Measurements from ENCODE around the gene PKDCC.
A peak's percentile ranks its signal among the peaks of the same experiment; 100 is the strongest.
"Not testable (repeated sequence)": the region's sequence is repeated elsewhere in the genome, so short reads cannot be mapped to it uniquely, and the experiment has no call there.

Gene PKDCC

DNA sequence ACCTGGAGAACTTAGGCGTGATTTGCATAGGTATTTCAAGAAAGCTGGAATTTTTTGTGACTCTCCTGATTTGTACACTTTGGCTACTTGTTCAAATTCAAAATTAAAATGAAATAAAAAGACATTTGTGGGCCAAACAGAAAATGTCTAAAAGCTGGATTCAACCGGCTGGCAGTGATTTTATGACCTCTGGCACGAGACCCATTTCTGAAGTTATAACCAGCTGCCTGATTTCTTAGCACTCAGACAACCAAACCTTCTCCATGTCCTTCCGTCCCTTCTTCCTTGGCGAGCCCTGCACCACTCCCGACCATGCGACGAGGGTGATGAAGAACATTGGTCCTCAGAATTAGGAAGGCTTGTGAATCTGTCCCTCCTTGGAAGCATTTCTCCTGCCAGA is 19.7 kb downstream of the PKDCC start:
- H3K36me3 Mint-ChIP-seq (ENCODE audit: insufficient read depth): no peaks in the 10 kb centered on the region
- ATAC-seq (replicated peaks; ENCODE audit: extremely low read depth, poor library complexity, severe bottlenecking) (no peak), DNase-seq (ENCODE audit: low spot score in 2 of 2) (no peak)
- no peak overlapping the region for H3K4me3 Mint-ChIP-seq
- H3K4me1 Mint-ChIP-seq: no peaks in the 10 kb centered on the region
- no peaks in the 10 kb centered on the region for H3K9me3 Mint-ChIP-seq
- peaks cover 62% of the 10 kb centered on the region for H3K27me3 Mint-ChIP-seq
- H3K27ac Mint-ChIP-seq (ENCODE audit: low read depth): no peak overlapping the region

DNA sequence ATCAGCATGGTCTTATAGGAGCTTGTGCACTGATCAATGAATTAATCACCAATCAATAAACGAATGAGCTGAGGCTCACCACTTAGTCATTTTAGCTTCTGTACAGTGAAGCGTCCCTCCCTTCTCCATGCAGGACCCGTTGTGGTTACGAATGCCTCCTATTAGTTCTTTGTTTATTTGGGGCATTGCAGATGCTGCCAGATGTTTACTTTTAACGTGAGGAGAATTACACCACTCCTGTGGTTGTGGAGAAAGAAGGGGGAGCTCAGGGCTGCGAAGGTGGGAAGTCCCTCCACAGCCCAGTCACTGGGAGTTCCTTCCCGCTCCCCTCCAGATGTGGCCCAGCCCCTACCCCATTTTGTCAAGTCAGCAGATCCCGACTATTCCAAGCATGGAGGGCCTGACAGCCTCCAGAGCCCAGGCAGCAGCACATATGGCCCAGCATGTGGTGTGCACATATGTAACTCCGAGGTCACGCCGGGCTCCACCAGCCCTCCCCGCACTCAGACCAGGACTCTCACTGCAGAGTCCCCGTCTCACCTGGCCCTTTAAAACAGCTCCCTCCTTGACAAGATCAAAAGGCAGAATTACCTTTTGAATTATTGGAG is 20.9 kb downstream of the PKDCC start:
- Mint-ChIP-seq H3K9me3 (no peaks in the 10 kb centered on the region), H3K36me3 (ENCODE audit: insufficient read depth) (no peaks in the 10 kb centered on the region), H3K4me1 (no peaks in the 10 kb centered on the region), H3K27me3 (peaks cover 57% of the 10 kb centered on the region), H3K27ac (ENCODE audit: low read depth) (no peak overlapping the region), H3K4me3 (no peak overlapping the region)
- ATAC-seq (replicated peaks; ENCODE audit: extremely low read depth, poor library complexity, severe bottlenecking): no peak
- DNase-seq (ENCODE audit: low spot score in 2 of 2): no peak

DNA sequence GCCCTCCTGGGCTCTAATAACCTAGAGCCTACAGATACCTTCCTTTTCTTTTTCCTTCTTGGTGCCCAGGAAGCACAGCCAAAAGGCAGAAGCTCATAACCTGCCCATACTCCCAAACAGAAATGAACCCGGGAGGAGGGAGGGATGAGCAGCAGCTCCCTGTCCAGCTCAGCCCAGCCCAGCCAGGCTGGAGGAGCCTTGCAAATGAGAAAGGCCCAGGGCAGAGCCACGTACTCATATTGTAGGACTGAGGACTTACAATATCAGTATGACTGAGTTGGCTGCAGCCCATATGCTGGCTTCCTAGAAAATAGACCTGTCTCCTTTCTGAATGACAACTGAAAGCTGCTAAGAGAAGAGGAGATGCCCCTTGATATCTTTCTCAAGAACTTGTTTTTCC is 21.7 kb downstream of the PKDCC start:
- no peaks in the 10 kb centered on the region for H3K9me3 Mint-ChIP-seq
- no peaks in the 10 kb centered on the region for H3K4me1 Mint-ChIP-seq
- H3K4me3 Mint-ChIP-seq: no peak overlapping the region
- no peak overlapping the region for H3K27ac Mint-ChIP-seq (ENCODE audit: low read depth)
- no peaks in the 10 kb centered on the region for H3K36me3 Mint-ChIP-seq (ENCODE audit: insufficient read depth)
- DNase-seq (ENCODE audit: low spot score in 2 of 2) (no peak), ATAC-seq (replicated peaks; ENCODE audit: extremely low read depth, poor library complexity, severe bottlenecking) (no peak)
- H3K27me3 Mint-ChIP-seq: peaks cover 58% of the 10 kb centered on the region

DNA sequence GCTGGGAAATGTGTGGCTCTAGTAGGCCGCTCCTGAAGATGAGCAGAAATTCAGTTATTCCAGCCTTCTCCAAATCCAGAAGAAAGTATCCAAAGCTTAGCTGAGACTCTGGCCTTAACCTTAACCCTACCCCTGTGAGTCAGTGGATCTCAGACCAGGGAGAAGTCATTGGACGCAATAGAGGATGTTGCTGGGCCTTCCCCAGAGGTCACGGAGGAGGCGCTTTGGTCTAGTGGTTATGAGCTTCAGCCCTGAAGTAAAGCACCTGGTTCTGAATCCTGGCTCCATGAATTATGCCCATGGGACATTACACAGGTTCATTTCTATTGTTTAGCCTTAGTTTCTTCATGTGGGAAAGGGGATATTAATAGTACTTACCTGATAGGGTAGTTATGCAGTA is 24.0 kb downstream of the PKDCC start:
- H3K4me1 Mint-ChIP-seq: no peaks in the 10 kb centered on the region
- no peak overlapping the region for H3K4me3 Mint-ChIP-seq
- no peak overlapping the region for H3K27ac Mint-ChIP-seq (ENCODE audit: low read depth)
- H3K36me3 Mint-ChIP-seq (ENCODE audit: insufficient read depth): no peaks in the 10 kb centered on the region
- peaks cover 67% of the 10 kb centered on the region for H3K27me3 Mint-ChIP-seq
- ATAC-seq (replicated peaks; ENCODE audit: extremely low read depth, poor library complexity, severe bottlenecking): no peak
- H3K9me3 Mint-ChIP-seq: no peaks in the 10 kb centered on the region
- no peak for DNase-seq (ENCODE audit: low spot score in 2 of 2)

DNA sequence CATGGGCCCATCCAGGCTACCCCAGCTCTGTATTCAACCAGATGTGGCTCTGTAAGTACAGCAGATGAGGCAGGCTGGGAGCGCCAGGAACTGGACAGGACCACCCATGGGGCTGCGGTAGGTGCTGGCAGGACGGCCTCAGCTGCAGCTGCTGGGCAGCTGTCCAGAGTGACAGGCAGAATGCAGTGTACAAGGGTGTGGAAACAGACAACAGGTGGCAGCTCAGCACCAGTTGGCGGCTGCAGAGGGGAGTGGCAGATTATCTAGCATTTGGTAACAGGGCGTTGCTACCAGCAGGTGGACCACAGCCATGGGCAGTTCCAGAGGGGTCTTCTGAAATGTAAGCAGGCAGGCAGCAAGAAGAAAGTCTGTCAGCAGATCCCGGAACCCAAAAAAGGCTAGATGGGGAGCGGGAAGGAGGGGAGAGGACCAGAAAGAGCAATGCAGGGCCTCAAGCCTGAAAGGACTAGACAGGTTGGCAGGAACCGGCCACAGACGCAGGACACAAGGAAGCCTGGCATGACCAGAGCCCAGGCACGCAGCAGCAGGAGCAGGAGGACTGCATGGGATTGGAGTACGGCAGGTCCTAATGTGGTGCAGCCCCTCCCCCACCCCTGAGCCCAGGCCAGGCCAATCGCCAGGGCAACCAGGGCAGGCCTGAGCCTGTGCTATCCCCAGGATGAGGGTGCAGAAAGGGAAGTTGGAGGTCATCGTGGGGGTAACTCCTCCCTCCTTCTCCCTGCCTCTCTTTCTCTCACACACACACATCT is 24.7 kb downstream of the PKDCC start:
- no peaks in the 10 kb centered on the region for H3K4me1 Mint-ChIP-seq
- H3K27me3 Mint-ChIP-seq: peaks cover 66% of the 10 kb centered on the region
- H3K36me3 Mint-ChIP-seq (ENCODE audit: insufficient read depth): no peaks in the 10 kb centered on the region
- no peak for DNase-seq (ENCODE audit: low spot score in 2 of 2)
- no peak overlapping the region for H3K27ac Mint-ChIP-seq (ENCODE audit: low read depth)
- H3K9me3 Mint-ChIP-seq: no peaks in the 10 kb centered on the region
- no peak for ATAC-seq (replicated peaks; ENCODE audit: extremely low read depth, poor library complexity, severe bottlenecking)
- H3K4me3 Mint-ChIP-seq: no peak overlapping the region

DNA sequence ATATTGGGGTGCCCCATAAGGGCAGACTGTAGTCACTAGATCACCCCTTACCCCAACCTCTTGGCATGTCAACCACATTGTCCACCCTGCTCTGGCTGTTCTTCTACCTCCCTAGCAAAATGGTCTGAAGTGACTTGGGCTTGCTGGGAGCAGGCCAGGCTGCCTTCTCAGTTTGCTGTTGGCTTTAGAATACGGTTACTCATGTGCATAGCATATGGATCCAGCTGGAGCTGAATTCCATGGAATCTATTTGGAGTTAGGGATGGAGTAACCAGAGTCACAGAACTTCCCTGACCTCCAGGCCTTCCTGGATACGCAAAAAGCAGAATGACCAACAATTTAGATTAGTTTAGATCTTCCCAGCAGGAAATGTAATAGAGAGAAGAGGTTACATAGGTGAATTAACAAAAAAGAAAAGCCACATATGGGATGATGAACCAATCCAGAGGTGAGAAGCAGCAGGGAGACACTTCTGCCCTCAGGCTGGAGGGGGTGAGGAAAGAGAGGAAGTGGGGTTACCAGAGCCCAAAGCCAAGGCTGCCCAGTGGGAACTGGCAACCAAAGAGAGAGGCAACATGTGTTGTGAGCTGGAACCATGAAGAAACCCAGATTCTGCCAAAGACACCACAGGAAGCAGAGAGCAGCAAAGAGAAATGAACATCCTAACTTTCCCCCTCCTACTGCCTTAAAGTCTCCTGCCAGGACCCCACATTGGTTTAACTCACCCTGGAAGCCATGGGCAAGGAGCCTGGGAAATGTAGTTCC is 26.1 kb downstream of the PKDCC start:
- H3K4me3 Mint-ChIP-seq: no peak overlapping the region
- H3K4me1 Mint-ChIP-seq: no peaks in the 10 kb centered on the region
- ATAC-seq (replicated peaks; ENCODE audit: extremely low read depth, poor library complexity, severe bottlenecking): no peak
- no peaks in the 10 kb centered on the region for H3K9me3 Mint-ChIP-seq
- H3K27me3 Mint-ChIP-seq: peaks cover 62% of the 10 kb centered on the region
- no peaks in the 10 kb centered on the region for H3K36me3 Mint-ChIP-seq (ENCODE audit: insufficient read depth)
- no peak overlapping the region for H3K27ac Mint-ChIP-seq (ENCODE audit: low read depth)
- DNase-seq (ENCODE audit: low spot score in 2 of 2): no peak

DNA sequence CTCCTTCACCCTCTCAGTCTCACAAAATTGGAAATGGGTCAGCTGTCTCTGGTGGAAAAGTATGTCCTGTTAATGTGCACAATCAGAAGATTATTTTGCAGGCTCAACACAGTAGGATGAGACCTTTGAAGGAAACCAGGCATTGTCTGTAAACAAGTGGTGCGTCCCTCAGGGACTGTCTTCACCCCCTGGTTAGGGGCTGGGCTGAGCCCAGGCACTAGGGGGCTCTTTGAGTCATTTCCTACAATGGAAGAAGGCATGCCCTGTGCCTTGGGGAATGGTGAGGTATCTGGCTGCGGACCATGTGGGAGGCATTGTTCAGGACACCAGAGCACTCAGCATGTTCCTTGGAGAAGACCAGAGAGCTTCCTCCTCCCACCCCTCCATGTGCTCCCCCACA is 26.8 kb downstream of the PKDCC start:
- ATAC-seq (replicated peaks; ENCODE audit: extremely low read depth, poor library complexity, severe bottlenecking): no peak
- no peaks in the 10 kb centered on the region for H3K9me3 Mint-ChIP-seq

DNA sequence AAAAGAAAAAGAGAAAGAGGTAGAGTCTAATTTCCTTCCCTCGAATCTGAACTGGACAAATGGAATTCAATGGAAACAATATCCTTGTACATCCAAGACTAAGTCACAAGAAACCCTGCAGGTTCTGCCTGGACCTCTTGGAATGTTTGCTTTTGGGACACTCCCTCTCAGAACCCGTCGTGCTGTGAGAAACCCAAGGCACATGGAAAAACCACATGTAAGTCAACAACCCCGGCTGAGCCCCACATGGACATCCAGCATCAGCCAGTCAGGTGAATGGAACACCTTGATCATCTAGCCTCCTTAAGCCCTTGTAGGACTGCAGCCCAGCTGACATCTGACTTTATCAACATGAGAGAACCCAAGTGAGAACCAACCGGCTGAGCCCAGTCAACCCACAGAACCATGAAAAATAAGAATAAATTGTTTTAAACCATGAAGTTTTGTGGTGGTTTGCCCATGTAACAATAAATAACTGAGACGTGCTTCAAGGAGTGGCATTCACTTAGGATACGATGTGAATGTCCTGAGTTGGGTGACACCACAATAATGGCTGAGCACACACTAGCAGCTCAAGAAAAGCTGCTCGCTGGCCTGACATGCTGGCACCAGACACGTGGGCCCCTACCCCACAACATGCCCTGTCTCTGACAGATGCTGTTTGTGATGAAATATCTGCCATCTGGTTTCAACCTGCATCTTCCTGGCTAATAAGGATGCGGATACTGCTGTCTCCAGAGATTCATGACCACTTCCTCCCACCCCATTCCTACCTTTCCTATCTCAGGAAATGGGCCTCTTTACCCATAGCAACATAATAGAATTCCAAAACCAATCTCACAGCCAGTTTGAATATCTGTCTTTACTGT is 28.8 kb downstream of the PKDCC start:
- Mint-ChIP-seq H3K4me3 (no peak overlapping the region), H3K27ac (ENCODE audit: low read depth) (peak overlapping the region; percentile 33), H3K4me1 (no peaks in the 10 kb centered on the region), H3K36me3 (ENCODE audit: insufficient read depth) (no peaks in the 10 kb centered on the region), H3K27me3 (peaks cover 49% of the 10 kb centered on the region), H3K9me3 (no peaks in the 10 kb centered on the region)
- no peak for ATAC-seq (replicated peaks; ENCODE audit: extremely low read depth, poor library complexity, severe bottlenecking)
- no peak for DNase-seq (ENCODE audit: low spot score in 2 of 2)

More for the DNA sequence above, 26.8 kb downstream of the PKDCC start:
- Mint-ChIP-seq H3K4me3 (no peak overlapping the region), H3K4me1 (no peaks in the 10 kb centered on the region), H3K27me3 (peaks cover 62% of the 10 kb centered on the region), H3K36me3 (ENCODE audit: insufficient read depth) (no peaks in the 10 kb centered on the region), H3K27ac (ENCODE audit: low read depth) (no peak overlapping the region)
- DNase-seq (ENCODE audit: low spot score in 2 of 2): no peak

DNA sequence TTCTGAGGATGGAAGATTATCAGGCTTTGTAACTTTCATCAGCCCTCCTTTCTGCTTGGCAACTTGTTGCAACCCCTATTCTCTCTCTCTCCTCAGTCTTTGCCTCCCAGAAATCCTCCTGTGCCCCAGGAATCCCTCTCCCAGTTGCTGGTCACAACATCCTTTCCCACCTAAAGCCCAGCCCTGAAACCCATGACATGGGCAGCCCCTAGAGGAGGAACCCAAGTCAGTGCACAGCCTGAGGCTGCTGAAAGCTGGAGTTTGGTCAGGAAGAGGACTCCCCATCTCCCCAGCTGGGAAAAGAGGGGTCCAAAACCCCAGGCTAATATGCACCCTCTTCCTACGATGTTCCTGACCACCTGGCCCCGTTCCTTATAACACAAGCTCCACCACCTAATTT is 29.5 kb downstream of the PKDCC start:
- H3K36me3 Mint-ChIP-seq (ENCODE audit: insufficient read depth): no peaks in the 10 kb centered on the region

DNA sequence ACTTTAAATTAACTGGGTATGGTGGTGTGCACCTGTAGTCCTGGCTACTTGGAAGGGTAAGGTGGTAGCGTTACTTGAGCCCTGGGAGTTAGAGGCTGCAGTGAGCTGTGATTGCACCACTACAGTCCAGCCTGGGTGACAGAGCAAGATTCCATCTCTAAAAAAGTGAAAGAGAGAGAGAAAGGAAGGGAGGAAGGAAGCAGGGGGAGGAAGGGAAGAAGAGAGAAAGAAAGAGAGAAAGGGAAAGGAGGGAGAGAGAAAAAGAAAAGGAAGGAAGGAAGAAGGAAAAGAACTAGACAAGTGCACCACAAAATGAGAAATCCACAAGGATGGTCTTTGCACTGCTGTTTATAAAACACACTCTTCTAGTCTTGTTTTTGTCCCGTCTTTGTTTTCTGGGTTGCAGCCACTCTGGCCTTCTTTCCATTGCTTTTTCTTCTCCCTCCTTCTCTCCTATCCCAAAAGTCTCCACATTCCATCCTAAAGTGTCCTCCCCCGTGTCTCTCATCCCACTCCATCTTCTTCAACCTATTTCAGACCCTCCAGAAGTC is 32.0 kb downstream of the PKDCC start:
- peaks cover 6% of the 10 kb centered on the region for H3K4me1 Mint-ChIP-seq
- H3K27ac Mint-ChIP-seq (ENCODE audit: low read depth): no peak overlapping the region
- H3K36me3 Mint-ChIP-seq (ENCODE audit: insufficient read depth): peaks cover 3% of the 10 kb centered on the region
- H3K4me3 Mint-ChIP-seq: no peak overlapping the region
- DNase-seq (ENCODE audit: low spot score in 2 of 2) (no peak), ATAC-seq (replicated peaks; ENCODE audit: extremely low read depth, poor library complexity, severe bottlenecking) (no peak)
- peaks cover 34% of the 10 kb centered on the region for H3K27me3 Mint-ChIP-seq
- H3K9me3 Mint-ChIP-seq: no peaks in the 10 kb centered on the region

More for the DNA sequence above, 29.5 kb downstream of the PKDCC start:
- H3K9me3 Mint-ChIP-seq: no peaks in the 10 kb centered on the region
- ATAC-seq (replicated peaks; ENCODE audit: extremely low read depth, poor library complexity, severe bottlenecking): no peak
- no peak overlapping the region for H3K4me3 Mint-ChIP-seq
- DNase-seq (ENCODE audit: low spot score in 2 of 2): no peak
- peaks cover 42% of the 10 kb centered on the region for H3K27me3 Mint-ChIP-seq
- H3K27ac Mint-ChIP-seq (ENCODE audit: low read depth): no peak overlapping the region
- no peaks in the 10 kb centered on the region for H3K4me1 Mint-ChIP-seq

DNA sequence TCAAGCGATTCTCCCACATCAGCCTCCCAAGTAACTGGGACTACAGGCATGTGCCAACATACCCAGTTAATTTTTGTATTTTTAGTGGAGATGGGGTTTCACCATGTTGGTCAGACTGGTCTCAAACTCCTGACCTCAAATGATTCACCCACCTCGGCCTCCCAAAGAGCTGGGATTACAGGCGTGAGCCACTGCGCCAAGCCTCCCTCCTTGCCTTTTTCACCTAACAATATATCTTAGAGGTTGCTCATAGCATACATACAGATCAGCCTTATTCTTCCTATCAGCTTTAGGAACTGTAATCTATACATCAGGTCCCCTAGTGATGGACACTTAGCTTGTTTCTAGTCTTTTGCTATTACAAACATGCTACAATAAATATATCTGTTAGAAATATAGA is 33.3 kb downstream of the PKDCC start:
- not testable (repeated sequence) for H3K9me3 Mint-ChIP-seq

DNA sequence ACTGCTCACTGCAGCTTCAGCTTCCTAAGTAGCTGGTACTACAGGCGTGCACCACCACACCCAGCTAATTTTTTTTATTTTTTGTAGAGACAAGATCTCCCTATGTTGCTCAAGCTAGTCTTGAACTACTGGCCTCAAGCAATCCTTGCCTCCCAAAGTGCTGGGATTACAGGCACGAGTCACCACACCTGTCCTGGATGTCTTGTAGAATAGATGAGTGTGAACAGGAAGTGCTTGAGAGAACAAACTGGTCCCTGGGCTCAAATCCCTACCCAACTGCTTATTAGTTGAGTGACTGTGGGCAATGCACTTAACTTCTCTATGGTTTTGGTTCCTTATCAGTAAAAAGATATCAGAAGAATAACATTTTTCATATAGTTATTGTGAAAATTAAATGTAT is 34.2 kb downstream of the PKDCC start:
- no peak overlapping the region for H3K27ac Mint-ChIP-seq (ENCODE audit: low read depth)

More for the DNA sequence above, 33.3 kb downstream of the PKDCC start:
- not testable (repeated sequence) for ATAC-seq (replicated peaks; ENCODE audit: extremely low read depth, poor library complexity, severe bottlenecking); DNase-seq (ENCODE audit: low spot score in 2 of 2); H3K4me1 Mint-ChIP-seq; H3K4me3 Mint-ChIP-seq; H3K27ac Mint-ChIP-seq (ENCODE audit: low read depth); H3K36me3 Mint-ChIP-seq (ENCODE audit: insufficient read depth)
- peaks cover 28% of the 10 kb centered on the region for H3K27me3 Mint-ChIP-seq

More for the DNA sequence above, 34.2 kb downstream of the PKDCC start:
- H3K9me3 Mint-ChIP-seq: no peaks in the 10 kb centered on the region
- DNase-seq (ENCODE audit: low spot score in 2 of 2): no peak
- ATAC-seq (replicated peaks; ENCODE audit: extremely low read depth, poor library complexity, severe bottlenecking): no peak
- H3K4me1 Mint-ChIP-seq: peaks cover 10% of the 10 kb centered on the region
- H3K36me3 Mint-ChIP-seq (ENCODE audit: insufficient read depth): peaks cover 3% of the 10 kb centered on the region
- H3K4me3 Mint-ChIP-seq: no peak overlapping the region
- H3K27me3 Mint-ChIP-seq: peaks cover 24% of the 10 kb centered on the region
